GM12872 (cell line): Measurements from ENCODE around the gene ALOX5AP.

Experiments
- TF ChIP-seq, protein P1 (sequence below): IDR thresholded peaks from 3 replicates; pipeline ENCODE4 v1.5.1; 2011; ENCODE audit warnings: low read depth, mild to moderate bottlenecking, low read length, moderate library complexity; ENCODE audit not compliant: insufficient read depth

Gene ALOX5AP

DNA sequence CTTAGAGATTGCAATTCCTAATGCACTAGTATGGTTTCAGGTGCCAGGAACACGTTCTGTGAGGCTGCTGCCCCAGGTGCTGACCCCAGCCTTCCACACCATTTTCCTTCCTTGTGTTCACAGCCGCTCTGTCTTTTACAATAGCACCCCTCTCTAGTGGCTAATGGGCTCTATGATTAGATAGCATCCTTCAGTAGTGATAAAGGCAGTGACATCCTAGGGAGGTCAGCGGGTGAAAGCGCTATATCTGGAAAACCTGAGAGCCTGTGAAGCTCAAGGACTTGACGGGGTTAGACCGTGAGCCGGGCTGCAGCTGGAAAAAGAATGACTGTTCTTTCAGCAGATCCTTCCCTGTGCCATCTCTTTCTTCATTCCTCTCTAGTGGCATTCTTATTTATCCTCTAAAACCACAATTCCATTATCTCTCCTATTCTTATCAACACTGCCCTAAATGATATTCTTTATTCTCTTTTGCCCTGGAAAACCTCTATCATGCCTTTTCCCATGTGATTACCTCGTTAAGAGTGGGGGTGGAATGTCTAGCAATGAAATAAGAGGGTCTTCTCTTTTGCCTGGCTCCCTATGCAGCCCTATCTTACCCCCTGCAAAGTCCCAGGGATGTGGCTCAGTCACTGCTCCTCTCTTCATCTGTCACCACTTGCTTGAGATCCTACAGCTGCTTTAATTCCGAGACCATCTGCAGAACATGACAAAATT is 21.8 kb downstream of the ALOX5AP start:
- TF ChIP-seq, protein P1, sequence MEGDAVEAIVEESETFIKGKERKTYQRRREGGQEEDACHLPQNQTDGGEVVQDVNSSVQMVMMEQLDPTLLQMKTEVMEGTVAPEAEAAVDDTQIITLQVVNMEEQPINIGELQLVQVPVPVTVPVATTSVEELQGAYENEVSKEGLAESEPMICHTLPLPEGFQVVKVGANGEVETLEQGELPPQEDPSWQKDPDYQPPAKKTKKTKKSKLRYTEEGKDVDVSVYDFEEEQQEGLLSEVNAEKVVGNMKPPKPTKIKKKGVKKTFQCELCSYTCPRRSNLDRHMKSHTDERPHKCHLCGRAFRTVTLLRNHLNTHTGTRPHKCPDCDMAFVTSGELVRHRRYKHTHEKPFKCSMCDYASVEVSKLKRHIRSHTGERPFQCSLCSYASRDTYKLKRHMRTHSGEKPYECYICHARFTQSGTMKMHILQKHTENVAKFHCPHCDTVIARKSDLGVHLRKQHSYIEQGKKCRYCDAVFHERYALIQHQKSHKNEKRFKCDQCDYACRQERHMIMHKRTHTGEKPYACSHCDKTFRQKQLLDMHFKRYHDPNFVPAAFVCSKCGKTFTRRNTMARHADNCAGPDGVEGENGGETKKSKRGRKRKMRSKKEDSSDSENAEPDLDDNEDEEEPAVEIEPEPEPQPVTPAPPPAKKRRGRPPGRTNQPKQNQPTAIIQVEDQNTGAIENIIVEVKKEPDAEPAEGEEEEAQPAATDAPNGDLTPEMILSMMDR = no peak

GRCh38 chr13:30759748-30760147 is 24.4 kb downstream of the ALOX5AP start:
- TF ChIP-seq, protein P1 = no peak

GRCh38 chr13:30762643-30763042 is 27.3 kb downstream of the ALOX5AP start:
- TF ChIP-seq, protein P1 = no peak

- TF ChIP-seq, protein P1 = no peak
These were observed 28.6 kb downstream of the ALOX5AP start for GRCh38 chr13:30763786-30764413.

DNA sequence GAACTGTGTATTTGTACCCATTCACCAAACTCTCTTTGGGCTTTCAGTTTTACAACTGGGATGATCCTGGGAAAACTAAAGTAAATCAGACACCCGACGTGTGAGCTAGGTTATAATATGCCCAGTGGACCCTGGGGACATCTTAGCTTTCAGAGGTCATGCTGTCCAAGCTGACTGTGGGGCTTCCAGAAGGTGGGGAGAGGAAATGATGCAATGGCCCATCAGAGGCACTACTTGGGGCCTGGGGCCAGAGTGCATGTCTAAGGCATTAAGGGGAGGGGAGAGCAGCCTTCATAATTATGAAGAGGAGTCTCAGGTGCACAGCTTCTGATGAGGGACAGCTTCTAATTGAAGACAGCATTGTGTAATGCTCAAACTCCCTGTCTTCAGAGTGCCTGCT is 30.9 kb downstream of the ALOX5AP start:
- TF ChIP-seq, protein P1 = no peak

DNA sequence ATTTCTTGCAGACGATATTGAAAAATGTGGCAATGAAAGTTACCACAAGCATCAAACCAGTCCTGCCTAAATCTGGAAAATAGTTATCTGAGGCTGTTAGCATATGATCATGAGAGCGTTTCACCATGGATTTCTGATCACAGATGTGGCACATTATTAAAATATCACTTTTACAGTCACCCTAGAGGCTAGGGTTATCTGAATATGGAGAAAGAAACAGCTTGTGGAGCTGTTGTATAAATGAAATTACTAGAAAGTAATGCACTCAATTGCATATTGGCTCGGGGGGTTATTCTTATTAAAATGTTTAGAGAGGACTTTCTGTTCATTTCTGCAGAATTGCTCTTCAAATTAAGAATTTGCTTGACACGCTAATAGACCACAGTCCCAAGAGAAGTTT is 35.6 kb downstream of the ALOX5AP start:
- TF ChIP-seq, protein P1 = no peak

DNA sequence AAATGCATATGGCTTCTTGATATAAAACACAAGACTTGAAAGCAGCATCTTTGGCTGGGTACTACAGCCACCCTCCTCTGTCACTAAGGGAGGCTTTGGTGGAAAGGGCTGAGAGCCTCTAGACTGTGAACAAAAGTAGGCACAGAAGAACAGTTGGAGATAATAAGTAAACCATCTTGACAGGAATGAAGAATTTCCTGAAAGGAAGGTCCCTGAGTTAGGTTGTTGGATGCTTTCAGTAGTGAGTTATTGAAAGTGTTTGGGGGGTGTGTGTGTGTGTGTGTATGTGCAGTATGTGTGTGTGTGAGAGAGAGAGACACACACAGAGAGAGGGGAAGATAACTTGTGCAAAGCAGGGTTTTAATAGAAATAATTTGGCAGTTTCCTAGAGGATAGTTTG is 38.2 kb downstream of the ALOX5AP start:
- TF ChIP-seq, protein P1 = no peak
